Suppressor macrophage treated with lipopolysaccharide for 4 hours (primary cell): ENCODE data around the gene LYRM9.
"Not testable (repeated sequence)": the region's sequence is repeated elsewhere in the genome, so short reads cannot be mapped to it uniquely, and the experiment has no call there.

ENCODE experiments used
- DNase-seq: peaks from one replicate; pipeline ENCODE4 v3.0.0-alpha.2; 2020

The LYRM9 gene

DNA sequence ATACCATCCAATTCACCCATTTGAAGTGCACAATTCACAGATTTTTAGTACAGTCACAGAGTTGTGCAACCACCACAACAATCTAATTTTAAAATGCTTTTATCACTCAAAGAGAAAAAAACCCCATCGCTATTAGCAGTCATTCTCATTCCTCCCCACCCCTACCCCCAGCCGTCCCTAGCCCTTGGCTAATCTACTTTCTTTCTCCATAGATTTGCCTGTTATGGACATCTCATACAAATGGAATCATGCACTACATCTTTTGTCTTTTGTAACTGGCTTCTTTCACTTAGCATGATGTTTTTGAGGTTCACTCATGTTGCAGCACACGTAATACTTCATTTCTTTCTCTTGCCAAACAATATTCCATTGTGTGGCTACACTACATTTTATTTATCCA, 20.4 kb downstream of the LYRM9 start:
- no peak for DNase-seq

DNA sequence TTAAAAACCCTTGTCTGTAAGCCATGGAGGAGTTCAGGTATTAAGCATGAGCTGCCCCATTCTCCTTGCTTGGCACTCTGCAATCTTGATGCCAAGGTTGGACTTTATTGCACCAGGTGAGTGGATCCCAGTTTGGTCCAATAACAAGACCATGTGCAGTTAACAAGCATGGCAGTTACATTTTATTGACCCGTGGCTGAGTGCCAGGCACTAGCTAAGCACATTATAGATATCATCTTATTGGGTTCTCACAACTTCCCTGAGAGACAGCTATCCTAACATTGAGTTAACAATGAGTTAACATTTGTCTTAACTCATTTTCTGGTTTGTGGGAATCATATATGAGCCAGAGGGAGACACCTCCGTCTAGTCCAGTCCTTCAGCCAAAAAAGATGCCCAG, 21.8 kb downstream of the LYRM9 start:
- no peak for DNase-seq

DNA sequence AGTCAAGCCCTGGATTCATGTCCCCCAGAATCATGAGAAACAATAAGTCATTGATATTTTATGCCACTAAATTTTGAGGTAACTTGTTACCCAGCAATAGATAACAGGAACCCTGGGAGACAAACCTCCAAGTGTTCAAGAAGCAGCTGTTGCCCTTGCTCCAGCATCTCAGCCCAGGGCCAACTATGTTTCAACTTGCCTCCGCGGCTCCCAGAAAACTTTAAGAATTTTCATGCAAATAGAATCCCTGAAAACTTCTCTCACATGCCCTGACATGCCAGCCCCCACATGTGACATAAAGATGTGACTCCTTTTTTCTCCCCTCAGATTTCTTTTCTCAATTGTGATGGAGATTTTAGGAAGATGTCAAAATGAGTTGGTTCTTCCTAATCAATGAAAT, 22.8 kb downstream of the LYRM9 start:
- DNase-seq, result no peak

DNA sequence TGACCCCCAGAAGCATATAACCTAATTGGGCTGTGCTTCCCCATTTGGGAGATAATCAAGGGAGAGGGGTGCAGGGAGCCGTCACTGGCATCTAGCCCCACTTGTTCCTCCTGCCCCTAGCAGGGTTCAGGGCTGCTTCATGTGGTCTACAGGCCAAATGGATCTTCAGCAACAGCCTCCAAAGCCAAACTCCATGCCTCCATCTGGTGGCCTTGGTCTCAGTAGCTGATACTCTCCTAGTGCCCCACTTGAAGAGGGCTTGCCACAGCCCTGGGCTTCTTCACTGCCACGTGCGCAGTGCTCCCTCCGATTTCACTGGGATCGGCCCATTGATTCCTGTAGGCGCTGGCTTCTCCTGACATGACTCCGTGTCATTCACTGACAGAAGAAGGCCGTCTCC, 24.6 kb downstream of the LYRM9 start:
- DNase-seq, result no peak

DNA sequence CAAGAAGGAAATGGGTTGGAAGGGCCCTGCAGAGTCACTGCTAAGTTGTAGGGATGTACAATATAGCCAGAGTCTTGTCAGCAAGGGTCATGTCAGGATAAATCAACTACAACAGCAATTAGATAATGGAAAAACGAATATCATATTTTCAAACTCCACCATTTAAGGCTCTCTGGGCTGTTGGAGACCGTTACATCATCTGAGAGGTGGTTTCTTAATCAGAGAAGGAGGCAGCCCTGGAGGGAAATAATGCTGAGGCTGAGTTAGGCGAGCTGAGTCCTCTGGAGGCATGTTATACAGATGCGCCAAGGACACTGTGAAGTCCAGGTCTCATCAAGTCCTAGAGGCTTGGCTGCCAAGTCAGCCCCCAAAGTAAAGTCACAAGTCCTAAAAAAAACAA, 30.3 kb downstream of the LYRM9 start:
- DNase-seq, result no peak

DNA sequence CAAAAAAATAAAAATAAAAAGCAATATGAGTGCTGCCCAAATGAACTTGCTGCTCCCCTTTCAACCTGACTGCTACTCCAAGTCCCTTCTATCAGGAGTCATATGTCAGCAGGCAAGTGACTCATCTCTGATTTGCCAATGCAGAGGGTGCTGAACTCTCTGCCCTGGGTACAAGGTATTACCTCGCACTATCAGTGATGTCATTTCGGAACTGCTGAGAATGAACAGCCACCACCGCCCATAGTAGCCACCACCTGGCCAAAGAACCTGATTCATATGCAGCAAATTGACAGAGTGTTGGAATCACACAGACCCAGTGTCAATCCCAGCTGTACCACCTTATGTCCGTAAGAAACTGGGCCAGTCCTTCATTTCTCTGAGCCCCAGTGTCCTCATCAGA, 31.2 kb downstream of the LYRM9 start:
- DNase-seq, result peak; percentile 48

DNA sequence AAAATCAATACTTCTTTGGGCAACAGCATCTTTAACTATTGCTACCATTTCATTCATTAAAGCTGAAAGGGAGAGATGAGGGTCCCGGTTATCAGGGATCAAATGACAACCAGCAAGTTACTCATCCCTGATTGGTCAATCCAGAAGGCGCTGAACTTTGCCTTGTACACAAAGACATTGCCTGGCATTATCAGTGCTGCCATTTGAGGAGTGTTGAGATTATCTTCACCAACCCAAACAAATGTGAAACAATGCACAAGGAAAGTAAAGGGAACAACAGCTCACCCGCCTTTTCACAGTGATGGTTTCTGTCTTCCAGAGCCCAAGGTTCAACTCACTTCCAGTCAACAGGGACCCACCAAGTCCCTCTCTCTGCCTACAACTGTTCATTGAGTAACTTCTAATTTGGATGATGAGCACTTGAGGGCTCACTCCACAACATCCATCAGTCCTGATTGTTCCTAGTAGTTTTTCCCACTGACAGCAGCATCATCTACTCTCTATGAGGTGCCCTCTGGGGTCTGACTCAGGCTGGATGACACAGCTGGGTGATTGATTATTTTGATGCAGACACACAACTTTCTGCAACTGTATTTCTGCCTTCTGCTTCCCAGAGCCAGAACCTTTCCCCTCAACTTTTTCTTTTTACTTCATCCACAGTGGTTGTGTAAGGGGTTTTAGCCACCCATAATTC, 32.0 kb downstream of the LYRM9 start:
- DNase-seq, result peak; percentile 4

DNA sequence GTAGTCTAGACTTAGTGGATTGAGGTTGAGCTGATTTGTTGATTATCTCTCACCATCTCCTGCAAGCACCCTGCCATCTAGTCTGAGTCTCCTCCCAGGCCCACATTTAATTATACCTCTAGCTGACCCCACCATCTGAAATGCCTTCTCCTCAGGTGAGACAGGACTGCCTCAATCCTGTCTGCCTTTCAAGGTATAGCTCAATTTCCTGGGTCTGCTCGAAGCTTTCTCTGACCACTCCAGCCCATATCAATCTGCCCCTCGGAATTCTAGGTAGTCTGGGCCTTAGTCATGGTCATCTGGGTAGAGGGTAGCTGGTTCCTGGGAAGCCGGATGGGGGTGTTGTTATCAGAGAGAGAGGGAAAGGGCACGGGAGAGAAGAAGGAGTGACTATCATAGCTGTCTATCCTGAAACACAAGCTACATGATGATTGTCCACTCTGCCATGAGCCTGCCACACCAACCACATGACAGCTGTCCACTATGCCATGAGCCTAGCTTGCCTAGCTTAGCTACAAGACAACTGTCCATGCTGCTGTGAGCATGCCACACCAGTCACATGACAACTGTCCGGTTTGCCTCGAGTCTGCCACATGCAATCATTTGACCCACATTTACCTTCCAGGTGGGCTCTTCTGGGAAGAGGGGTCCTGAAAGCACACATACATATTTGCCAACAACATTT, 34.4 kb downstream of the LYRM9 start:
- no peak for DNase-seq

DNA sequence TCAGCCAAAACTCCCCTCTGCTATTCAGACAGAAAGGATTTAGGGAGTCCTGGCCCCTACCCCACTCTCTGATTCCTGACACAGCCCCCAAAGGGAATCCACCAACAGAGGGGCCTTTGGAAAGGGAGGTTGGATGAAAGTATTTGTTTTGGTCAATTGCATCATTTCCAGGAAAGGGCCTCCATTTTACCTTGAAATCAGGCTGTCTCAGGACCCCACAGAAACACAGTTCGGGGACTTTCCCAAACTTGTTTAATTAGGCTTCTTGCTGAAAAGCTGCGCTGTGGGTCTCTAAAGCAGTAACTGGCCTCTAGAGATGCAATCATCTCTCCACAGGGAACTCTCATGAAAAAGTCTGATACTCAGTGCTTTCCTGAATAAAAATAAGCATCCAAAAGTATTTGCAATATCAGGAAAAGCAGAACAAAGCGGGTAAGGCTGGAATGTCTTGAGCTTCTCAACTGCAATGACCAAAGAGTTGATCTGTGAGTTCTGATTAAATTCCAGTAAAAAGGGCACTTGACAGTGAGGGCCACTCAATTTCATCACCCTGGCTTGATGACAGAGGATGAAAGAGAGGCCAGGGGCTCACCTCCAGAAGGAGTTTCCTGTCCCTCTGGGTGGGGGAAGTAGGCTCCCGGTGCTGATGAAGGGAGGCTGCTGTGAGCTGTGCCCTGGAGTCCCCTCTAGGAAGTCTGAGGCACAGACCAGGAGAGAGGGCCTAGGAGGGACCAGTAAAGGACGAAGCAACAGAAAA, 36.3 kb downstream of the LYRM9 start:
- no peak for DNase-seq

DNA sequence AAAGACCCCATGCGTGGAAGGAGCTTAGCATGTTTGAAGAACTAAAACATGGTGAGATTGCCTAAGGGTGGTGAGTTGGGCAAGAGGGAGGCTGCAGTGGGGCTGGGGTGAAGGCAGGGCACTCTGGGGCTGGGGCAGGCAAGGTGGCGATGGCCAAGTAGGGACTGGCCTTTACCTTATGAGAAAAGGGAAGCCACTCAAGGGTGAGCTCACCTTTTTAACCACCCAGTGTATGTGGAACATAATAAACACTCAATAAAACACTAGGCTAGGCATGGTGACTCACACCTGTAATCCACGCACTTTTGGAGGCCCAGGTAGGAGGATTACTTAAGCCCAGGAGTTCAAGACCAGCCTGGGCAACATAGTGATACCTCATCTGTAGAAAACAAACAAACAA, 37.7 kb downstream of the LYRM9 start:
- DNase-seq, result no peak

DNA sequence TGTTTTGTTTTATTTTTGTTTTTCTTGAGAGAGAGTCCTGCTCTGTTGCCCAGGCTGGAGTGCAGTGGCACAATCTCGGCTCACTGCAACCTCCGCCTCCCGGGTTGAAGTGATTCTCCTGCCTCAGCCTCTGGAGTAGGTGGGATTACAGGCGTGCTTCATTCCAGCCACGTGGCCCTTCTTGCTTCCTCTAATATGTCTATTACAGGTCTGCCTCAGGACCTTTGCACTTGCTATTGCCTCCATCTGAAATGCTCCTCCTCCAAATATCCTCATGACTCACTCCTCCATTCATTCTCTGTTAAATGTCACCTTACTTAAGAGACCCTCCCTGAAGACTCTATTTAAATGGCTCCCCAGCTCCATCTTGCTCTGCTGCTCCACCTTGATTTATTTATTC, 39.0 kb downstream of the LYRM9 start:
- no peak for DNase-seq

DNA sequence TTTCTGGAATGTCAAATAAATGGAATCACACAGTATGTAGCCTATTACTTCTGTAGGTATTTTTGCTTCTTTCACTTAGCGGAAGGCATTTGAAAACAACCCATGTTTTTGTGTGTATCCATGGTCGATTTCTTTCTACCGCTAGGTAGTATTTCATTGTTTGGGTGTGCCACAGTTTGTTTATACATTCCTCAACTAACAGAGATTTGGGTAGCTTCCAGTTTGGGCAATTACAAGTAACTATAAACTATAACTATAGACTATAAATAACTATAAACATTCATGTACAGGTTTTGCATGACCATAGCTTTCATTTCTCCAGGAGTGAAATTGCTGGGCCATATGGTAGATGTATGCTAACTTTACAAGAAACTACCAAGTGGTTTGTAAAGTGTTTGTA, 40.1 kb downstream of the LYRM9 start:
- no peak for DNase-seq

DNA sequence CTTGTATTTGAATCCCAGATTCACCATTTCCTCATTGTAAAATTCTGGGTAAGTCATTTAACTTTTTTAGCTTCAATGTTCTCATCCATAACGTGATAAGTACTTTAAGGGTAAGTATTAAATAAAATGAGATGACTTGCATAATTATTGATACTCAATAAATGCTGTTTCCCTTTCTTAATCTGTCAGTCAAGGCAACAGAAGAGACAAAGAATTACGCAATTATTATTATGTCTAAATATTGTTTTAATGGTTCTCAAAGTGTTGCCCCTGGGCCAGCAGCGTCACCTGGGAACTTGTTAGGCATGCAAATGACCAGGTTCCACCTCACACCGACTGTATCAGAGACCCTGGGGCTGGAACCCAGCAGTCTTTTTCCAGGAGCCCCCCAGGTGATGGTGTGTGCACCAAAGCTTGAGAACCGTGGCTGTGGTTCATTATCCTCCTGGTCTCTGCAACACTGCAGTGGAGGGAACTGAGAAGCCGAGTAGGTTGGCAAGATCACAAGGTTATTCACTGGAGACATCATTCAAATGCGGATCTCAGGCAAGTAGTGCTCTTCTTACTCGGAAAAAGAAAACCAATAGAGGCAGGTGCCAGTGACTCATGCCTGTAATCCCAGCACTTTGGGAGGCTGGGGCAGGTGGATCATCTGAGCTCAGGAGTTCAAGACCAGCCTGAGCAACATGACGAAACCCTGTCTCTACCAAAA, 43.5 kb downstream of the LYRM9 start:
- no peak for DNase-seq

DNA sequence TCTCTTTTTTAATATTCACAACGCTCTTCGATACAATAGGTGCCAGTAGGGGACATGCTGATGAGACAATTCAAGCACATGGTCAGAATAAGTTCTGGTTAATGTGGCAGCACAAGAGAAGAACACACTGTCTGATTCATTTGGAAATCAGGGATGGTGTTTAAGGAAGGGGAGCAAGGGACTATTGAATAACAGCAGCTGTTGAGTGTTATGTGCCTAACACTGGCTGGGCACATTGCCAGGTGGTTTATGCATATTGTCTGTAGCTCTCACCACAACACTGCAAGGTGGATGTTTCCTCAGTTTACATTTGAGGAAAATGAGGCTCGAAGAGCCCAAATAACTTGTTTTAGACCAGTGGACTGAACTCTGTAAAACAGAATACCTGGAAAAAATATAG, 44.2 kb downstream of the LYRM9 start:
- no peak for DNase-seq

DNA sequence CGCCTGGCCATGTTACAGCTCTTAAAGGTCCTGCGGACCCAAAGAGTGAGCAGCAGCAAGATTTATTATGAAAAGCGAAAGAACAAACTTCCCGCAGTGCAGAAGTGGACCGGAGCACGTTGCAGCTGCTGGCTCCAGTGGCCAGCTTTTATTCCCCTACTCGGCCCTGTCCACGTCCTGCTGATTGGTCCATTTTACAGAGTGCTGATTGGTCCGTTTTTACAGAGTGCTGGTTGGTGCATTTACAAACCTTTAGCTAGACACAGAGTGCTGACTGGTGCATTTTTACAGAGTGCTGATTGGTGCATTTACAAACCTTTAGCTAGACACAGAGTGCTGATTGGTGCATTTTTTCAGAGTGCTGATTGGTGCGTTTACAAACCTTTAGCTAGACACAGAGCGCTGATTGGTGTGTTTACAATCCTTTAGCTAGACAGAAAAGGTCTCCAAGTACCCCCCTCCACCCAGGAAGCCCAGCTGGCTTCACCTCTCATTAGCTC, 46.3 kb downstream of the LYRM9 start:
- not testable (repeated sequence) for DNase-seq

DNA sequence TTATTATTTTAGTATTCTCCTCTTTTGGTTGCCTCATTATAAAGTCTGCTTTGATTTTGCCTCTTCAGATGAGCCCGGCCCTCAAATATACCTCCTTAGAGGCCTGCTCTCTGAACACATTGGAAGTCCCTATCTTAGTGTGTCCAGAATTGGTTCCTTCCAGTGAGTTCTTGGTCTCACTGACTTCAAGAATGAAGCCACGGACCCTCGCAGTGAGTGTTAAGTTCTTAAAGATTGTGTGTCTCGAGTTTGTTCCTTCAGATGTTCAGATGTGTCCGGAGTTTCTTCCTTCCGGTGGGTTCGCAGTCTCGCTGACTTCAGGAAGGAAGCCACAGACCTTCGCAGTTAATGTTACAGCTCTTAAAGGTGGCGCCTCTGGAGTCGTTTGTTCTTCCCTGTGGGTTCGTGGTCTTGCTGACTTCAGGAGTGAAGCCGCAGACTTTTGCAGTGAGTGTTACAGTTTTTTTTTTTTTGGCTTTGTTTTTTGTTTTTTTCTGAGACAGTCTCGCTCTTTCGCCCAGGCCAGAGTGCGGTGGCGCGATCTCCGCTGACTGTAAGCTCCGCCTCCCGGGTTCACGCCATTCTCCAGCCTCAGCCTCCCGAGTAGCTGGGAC, 47.0 kb downstream of the LYRM9 start:
- no peak for DNase-seq

DNA sequence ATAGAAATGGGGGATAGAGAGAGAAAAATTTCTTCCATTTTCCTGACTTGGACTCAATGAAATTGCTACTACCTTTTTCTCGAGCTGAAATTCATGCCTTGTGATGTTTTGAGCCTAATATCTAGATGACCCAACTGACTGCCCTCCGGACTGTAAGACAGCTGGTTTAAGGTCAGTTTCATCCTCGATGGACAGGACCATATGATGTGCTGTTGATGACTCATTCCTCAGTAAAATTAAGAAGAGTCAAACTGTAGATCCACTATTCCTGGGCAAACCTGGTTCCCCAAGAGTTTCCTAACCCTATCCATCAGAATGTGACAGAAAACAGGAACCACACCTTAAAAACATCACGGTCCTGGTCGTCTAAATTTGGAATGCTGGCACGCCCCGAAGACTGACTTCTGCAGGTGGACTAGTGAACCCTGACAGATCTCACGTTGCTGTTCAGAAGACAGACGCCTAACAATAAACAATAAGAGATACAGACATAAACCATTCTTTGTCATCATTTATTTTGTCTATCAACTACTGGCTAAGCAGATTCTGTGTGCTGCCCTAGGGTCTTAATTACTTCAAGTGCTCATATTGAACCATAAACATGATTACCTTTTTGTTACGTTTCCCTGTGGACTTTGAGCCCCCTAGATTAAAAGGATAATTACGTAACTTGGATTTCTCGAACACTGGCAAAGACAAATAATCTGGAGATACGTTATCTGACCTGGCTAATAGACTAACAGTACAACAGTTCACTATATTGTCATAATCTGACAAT, 47.7 kb downstream of the LYRM9 start:
- no peak for DNase-seq

DNA sequence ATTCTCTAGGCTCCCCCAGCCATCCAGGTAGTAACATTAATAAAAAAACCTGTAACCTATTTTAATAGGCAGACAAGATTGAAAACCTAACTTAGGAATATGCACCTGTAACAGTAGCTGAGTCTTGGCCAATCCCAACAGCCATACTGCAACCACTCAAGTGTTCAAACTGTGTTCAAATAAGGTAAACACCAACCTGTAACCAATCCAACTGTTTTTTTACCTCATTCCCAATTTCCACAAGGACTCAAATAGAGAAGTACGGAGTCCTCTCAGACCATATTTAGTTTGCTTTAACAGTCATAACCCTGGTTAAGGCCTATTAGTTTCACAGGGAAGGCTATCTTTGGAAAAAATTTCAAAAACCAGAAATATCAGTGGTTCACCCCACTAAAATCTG, 52.5 kb downstream of the LYRM9 start:
- no peak for DNase-seq

DNA sequence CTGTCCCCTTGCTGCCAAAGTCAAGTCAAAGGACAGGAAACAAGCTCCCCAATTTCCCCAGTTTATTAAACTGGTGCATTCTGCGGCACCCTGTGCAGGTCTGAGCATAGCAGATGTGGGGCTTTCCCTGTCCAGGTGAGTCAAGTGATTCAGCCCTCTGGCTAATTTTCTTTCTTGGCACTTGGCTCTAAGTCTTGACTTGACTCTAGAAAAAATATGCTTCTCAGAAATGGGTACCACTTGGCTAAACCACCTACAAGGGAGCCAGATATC, 52.8 kb downstream of the LYRM9 start:
- DNase-seq, result not testable (repeated sequence)

DNA sequence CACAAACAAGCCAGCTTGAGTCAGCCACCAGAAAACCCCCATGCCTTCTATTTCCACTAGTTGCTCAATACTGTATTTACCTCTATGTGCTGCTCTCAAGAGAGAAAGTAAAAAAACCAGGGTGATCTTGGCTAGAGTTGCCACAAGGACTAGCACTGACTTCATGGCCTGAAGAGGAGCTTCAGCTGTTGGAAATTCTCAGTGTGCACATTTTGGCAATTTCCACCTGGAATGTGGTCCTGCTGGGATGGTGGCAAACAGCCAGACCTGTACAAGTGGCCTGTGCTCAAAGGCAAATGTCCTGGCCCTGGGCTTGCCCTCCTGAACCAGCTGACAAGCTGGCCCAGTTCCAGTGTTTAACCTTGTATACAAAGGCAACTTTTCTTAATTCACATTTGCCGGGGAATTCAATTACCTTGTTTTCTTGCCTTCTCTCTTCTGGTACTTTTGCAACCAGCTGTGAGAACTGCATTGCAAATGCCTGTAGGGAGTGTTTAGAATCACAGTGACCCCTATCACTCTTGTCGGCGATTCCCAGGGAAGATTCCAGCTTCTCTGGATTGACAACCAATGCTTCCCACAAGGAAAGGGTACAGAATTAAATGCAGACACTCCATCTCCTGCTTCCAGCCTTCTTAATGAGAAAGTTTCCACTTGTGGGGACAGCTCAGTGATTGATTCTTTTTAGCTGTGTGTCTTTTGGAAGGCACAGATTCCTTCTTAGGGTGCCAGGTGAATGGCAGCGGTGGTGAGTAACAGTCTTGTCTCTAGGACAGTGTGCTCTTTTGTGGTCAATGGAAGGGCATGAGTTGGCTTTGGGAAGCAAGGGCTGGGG, 53.4 kb downstream of the LYRM9 start:
- DNase-seq, result not testable (repeated sequence)

DNA sequence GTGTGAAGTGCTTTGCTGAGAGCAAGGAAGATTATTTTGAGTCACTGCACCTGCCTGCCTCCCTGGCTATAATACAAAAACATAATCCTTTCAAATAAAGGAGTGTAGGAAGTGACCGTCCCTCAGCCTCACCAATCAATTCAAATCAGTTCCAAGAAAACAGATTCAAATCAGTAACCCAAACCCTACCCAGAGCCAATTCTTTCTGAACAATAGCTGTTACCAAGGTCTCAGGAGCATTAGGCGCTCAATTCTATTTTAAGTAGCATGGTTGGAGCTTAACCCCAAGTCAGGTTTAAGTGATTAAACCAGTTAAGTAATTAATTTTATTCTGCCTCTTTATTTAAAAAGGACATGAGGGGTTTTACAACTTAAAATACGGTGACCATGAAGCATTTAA, 54.6 kb downstream of the LYRM9 start:
- not testable (repeated sequence) for DNase-seq
